SK-N-DZ (cell line): ENCODE data around the gene PRELID3B.
"Not testable (repeated sequence)": the region's sequence is repeated elsewhere in the genome, so short reads cannot be mapped to it uniquely, and the experiment has no call there.

Experiments used
- DNase-seq: peaks from one replicate; pipeline ENCODE4 v3.0.0-alpha.2; 2015; ENCODE audit warnings: low spot score

PRELID3B gene

GRCh38 chr20:59026904-59027740, 15.5 kb downstream of the PRELID3B start:
- DNase-seq, result no peak

DNA sequence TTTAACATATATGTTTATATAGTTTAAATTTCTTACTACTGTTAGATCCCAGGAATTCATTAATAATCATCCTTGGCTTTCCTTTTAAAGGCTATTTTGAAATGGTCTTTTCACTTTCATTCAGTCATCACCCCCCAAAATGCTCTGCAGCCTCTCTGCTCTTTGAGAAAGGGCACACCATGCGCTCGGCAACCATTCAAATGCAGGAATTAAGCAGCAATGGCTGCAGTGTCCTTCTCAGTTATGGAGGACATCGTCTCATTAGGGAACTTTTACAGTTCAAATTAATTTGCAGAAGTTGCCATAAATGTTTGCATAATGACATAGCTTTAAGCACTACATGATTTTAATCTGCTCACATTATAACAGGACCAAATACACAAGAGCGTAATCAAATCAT, 17.1 kb downstream of the PRELID3B start:
- no peak for DNase-seq

DNA sequence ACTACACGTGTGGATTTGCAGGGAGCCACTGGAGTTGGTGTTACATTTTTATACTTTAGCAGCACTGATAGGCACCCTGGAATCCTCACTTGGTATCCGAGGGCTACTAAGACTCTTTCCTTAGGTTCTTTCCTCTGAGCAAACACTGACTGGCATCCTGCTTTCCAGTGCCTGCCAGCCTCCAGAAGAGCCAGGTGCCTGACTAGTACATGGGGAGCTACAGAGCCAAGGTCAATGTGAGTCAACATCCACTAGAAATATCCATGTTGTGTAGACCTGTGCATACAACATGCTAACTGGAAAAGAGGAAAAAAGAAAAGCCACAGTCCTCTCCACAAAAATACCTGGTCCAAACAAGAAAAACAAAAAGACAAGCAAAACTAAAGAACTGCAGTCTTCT, 17.5 kb downstream of the PRELID3B start:
- DNase-seq, result no peak

DNA sequence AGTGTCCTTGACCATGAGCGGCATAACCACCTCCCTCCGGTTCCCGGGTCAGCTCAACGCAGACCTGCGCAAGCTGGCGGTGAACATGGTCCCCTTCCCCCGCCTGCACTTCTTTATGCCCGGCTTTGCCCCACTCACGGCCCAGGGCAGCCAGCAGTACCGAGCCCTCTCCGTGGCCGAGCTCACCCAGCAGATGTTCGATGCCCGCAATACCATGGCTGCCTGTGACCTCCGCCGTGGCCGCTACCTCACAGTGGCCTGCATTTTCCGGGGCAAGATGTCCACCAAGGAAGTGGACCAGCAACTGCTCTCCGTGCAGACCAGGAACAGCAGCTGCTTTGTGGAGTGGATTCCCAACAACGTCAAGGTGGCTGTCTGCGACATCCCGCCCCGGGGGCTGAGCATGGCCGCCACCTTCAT, 18.5 kb downstream of the PRELID3B start:
- no peak for DNase-seq

- no peak for DNase-seq
Observed at GRCh38 chr20:59023616-59024015, 19.0 kb downstream of the PRELID3B start.

DNA sequence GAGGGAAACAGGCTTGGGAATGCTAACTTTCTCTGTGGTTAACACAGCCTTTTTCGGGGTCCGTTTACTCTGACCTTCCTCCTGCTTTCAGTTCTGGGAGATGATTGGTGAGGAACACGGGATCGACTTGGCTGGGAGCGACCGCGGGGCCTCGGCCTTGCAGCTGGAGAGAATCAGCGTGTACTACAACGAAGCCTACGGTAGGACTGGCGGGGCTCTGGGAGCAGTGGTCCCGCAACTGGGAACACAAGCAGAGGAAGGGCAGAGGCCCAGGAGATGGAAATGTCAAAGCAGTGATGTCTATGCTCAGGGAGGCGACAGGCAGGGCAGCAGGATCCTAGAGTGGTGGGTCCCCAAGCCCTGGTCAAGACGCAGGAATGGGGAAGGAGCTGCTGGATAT, 19.8 kb downstream of the PRELID3B start:
- no peak for DNase-seq

GRCh38 chr20:59020938-59021551, 21.5 kb downstream of the PRELID3B start:
- DNase-seq, result no peak

DNA sequence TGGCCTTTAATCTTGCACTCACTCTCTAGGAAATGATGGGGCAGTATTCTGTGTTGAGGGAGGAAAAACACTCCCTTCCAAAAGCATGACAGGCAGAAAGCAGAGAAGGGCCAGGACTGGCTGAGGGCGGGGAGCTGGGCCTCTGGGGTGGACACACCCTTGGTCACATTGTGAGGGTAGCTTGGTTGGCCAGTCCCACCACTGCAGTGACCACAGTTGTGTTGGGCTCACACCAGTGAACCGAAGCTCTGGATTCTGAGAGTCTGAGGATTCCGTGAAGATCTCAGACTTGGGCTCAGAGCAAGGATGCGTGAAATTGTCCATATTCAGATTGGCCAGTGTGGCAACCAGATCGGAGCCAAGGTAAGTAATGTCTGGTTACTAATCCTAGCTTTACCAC, 23.4 kb downstream of the PRELID3B start, which contains the start of gene TUBB1:
Gene TUBB1, plus strand, starts transcription at position 213 of the 400 bp plus-strand sequence. Its CDS starts 94 bp downstream, at position 307.
- DNase-seq, result no peak

DNA sequence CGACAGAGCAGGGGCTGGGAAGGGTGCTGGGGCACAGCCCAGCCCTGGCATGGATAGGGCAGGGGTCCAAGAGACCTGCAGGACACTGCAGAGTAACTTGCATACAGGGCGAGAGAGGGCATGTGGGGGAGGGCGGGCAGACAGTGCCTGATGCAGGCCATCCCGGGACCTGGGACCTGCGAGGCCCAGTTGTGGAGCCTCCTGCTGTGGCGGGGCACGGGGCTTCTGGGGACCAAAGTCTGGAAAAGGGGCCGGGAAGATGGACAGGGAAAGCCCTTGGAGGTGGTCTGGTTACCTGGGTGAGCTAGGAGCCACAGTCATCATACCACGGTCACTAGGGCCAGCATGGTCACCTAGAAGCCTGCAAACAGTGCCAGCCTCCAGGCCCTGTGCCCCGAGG, 23.8 kb downstream of the PRELID3B start:
- no peak for DNase-seq

GRCh38 chr20:59017493-59018231, 24.9 kb downstream of the PRELID3B start:
- DNase-seq, result no peak

DNA sequence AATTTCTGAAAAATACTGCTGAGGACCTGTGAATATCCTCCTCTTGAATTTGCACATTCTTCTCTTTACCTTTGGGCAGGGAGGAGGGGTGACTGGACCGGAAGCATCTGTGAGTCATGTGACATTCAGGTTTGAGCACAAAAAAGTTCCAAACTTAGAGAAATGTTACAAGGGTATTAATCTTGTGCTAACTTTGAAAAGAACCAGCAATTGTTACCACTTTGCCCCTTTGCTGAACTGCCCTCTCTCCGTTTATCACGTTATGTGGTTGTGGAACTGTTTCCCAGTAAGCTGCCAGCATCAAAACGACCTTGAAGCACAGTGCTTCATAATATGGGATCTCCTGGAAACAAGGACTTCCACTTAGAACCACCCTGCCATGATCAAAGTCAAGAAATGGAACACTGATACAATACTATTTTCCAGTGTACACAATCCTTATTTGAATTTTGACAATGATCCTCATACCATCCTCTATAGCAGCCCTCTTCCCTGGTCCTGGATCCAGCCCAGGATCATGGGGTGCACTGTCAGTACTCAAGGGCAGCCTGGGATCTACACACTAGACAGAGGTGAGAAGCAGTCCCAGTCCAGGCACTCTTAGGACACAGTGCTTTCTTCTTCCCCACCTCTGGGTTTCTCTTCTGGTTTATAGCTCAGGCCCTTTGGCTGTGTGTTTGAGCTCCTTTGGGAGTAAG, 25.6 kb downstream of the PRELID3B start:
- no peak for DNase-seq

- DNase-seq, result peak; percentile 79
Observed at GRCh38 chr20:59015812-59016711, 26.5 kb downstream of the PRELID3B start.

GRCh38 chr20:59015411-59015810, 27.2 kb downstream of the PRELID3B start:
- no peak for DNase-seq

GRCh38 chr20:59014680-59015389, 27.8 kb downstream of the PRELID3B start:
- DNase-seq, result no peak

DNA sequence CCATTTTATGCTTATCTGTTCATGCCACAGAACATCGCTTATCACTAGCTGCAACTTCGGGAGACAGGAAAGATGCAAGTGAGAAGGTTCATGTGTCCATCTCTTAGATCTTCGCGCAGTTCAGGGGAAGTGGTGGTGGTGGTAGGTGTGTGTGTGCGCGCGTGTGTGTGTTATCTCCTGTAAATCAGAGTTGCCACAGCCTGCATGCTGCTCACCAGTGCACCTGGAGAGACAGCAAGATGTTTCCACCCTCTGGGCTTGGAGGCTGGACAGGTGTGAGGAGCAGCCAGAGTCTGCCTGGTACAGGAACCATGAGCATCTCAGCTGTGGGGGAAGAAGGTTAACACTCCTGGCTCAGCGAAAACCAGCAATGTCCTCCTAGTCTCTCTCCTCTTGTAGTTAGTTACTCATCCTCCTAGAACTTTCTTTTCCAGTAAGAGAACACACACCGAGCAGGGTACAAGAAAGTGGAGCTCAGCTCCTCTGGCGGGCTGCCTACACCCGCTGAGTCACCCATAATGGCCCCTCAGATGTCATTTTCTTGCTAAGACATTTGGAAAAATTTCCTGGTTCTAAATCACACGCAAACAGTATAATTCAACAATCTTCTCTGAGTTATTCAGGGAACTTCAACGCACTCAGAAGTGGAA, 28.5 kb downstream of the PRELID3B start:
- no peak for DNase-seq

GRCh38 chr20:59013031-59013951, 29.3 kb downstream of the PRELID3B start:
- DNase-seq, result no peak

- DNase-seq, result not testable (repeated sequence)
Observed at GRCh38 chr20:59011874-59012157, 30.8 kb downstream of the PRELID3B start.
